ENCODE data around the gene TMEM258.

The TMEM258 gene

GRCh38 chr11:61744181-61744580 is 48.2 kb downstream of the TMEM258 start:
- TF ChIP-seq YY1 (IDR thresholded peaks at IDR 0.05; ENCODE audit: low read depth) (no peak), EP300 (IDR thresholded peaks at IDR 0.05; ENCODE audit: borderline replicate concordance) (no peak), FOXM1 (IDR thresholded peaks at IDR 0.05; ENCODE audit: borderline replicate concordance, low read depth) (no peak), NFIC (IDR thresholded peaks at IDR 0.05) (no peak), RAD21 (IDR thresholded peaks at IDR 0.05; ENCODE audit: low read depth) (no peak)
- TF ChIP-seq, protein P1, sequence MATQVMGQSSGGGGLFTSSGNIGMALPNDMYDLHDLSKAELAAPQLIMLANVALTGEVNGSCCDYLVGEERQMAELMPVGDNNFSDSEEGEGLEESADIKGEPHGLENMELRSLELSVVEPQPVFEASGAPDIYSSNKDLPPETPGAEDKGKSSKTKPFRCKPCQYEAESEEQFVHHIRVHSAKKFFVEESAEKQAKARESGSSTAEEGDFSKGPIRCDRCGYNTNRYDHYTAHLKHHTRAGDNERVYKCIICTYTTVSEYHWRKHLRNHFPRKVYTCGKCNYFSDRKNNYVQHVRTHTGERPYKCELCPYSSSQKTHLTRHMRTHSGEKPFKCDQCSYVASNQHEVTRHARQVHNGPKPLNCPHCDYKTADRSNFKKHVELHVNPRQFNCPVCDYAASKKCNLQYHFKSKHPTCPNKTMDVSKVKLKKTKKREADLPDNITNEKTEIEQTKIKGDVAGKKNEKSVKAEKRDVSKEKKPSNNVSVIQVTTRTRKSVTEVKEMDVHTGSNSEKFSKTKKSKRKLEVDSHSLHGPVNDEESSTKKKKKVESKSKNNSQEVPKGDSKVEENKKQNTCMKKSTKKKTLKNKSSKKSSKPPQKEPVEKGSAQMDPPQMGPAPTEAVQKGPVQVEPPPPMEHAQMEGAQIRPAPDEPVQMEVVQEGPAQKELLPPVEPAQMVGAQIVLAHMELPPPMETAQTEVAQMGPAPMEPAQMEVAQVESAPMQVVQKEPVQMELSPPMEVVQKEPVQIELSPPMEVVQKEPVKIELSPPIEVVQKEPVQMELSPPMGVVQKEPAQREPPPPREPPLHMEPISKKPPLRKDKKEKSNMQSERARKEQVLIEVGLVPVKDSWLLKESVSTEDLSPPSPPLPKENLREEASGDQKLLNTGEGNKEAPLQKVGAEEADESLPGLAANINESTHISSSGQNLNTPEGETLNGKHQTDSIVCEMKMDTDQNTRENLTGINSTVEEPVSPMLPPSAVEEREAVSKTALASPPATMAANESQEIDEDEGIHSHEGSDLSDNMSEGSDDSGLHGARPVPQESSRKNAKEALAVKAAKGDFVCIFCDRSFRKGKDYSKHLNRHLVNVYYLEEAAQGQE (IDR thresholded peaks at IDR 0.05; ENCODE audit: low read depth): no peak

- no peak for TF ChIP-seq CREB1 (IDR thresholded peaks at IDR 0.05; ENCODE audit: low read depth)
- TF ChIP-seq MAX (IDR thresholded peaks at IDR 0.05): no peak
- no peak for TF ChIP-seq TEAD4 (IDR thresholded peaks at IDR 0.05)
- no peak for TF ChIP-seq EGR1 (IDR thresholded peaks at IDR 0.05)
- TF ChIP-seq TCF12 (IDR thresholded peaks at IDR 0.05; ENCODE audit: low read depth): no peak
Observed at GRCh38 chr11:61743486-61744095, 48.8 kb downstream of the TMEM258 start.

- TF ChIP-seq USF1 (IDR thresholded peaks at IDR 0.05): no peak
- TF ChIP-seq TEAD4 (IDR thresholded peaks at IDR 0.05): no peak
- no peak for TF ChIP-seq NFIC (IDR thresholded peaks at IDR 0.05)
- no peak for TF ChIP-seq TCF12 (IDR thresholded peaks at IDR 0.05; ENCODE audit: low read depth)
- TF ChIP-seq EGR1 (IDR thresholded peaks at IDR 0.05): no peak
- no peak for TF ChIP-seq FOXM1 (IDR thresholded peaks at IDR 0.05; ENCODE audit: borderline replicate concordance, low read depth)
- no peak for TF ChIP-seq MAX (IDR thresholded peaks at IDR 0.05)
- TF ChIP-seq EP300 (IDR thresholded peaks at IDR 0.05; ENCODE audit: borderline replicate concordance): no peak
- TF ChIP-seq RAD21 (IDR thresholded peaks at IDR 0.05; ENCODE audit: low read depth): no peak
- no peak for TF ChIP-seq ZBTB7A (IDR thresholded peaks at IDR 0.05; ENCODE audit: low read depth)
- TF ChIP-seq YY1 (IDR thresholded peaks at IDR 0.05; ENCODE audit: low read depth): no peak
- no peak for TF ChIP-seq CEBPB (IDR thresholded peaks at IDR 0.05)
- TF ChIP-seq CREB1 (IDR thresholded peaks at IDR 0.05; ENCODE audit: low read depth): no peak
- TF ChIP-seq, protein P1 (IDR thresholded peaks at IDR 0.05; ENCODE audit: low read depth): no peak
Observed at GRCh38 chr11:61742391-61742790, 50.0 kb downstream of the TMEM258 start.

DNA sequence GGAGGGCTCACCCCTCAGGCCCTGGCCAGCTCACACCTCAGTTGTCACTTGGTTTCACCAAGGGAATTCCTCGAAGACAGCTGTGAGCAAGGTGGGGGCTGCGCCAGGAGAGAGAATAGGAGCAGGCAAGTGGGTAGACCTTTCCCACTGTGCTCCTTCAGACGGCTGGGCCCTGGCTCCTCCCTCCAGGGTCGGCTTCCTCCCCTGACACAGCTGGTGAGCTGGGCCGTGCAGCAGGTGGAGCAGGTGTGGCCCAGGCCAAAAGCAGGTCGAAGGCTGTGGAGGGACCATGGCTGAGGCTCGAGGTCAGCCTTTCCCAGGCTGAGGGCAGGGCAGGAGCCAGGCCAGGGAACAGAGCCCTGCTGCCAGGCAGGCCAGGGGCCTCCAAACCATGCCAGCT is 52.4 kb downstream of the TMEM258 start:
- TF ChIP-seq CEBPB (IDR thresholded peaks at IDR 0.05): no peak
- TF ChIP-seq CREB1 (IDR thresholded peaks at IDR 0.05; ENCODE audit: low read depth): no peak
- TF ChIP-seq TCF12 (IDR thresholded peaks at IDR 0.05; ENCODE audit: low read depth): no peak
- TF ChIP-seq TEAD4 (IDR thresholded peaks at IDR 0.05): no peak
- TF ChIP-seq EGR1 (IDR thresholded peaks at IDR 0.05): no peak
- TF ChIP-seq MAX (IDR thresholded peaks at IDR 0.05): no peak; the same call in 1 of the 2 replicates
- TF ChIP-seq, protein P1 (IDR thresholded peaks at IDR 0.05; ENCODE audit: low read depth): no peak
- TF ChIP-seq YY1 (IDR thresholded peaks at IDR 0.05; ENCODE audit: low read depth): no peak

DNA sequence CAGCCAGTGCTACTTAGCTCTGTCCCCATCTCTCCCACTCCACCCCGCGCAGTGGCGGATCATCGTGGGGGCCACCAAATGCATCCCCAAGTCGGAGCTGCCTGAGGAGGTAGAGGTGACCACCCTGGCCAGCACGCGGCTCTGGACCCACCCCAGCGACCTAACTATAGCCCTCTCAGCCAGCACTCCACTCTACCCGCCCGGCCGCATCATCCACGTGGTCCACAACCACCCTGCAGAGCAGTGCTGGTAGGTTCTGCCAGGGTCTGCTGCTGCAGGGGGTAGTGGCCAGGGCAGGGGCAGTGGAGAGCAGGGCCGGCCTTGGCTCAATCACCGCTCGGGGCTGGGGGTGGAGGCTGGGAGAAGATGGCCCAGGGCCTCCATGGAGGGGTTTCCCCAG is 53.0 kb downstream of the TMEM258 start:
- TF ChIP-seq TCF12 (IDR thresholded peaks at IDR 0.05; ENCODE audit: low read depth) (no peak), USF1 (IDR thresholded peaks at IDR 0.05) (no peak), CREB1 (IDR thresholded peaks at IDR 0.05; ENCODE audit: low read depth) (no peak), EGR1 (IDR thresholded peaks at IDR 0.05) (no peak), ZBTB7A (IDR thresholded peaks at IDR 0.05; ENCODE audit: low read depth) (no peak), MAX (IDR thresholded peaks at IDR 0.05) (no peak), TEAD4 (IDR thresholded peaks at IDR 0.05) (no peak), RAD21 (IDR thresholded peaks at IDR 0.05; ENCODE audit: low read depth) (no peak), YY1 (IDR thresholded peaks at IDR 0.05; ENCODE audit: low read depth) (no peak), CEBPB (IDR thresholded peaks at IDR 0.05) (no peak), FOXM1 (IDR thresholded peaks at IDR 0.05; ENCODE audit: borderline replicate concordance, low read depth) (no peak), EP300 (IDR thresholded peaks at IDR 0.05; ENCODE audit: borderline replicate concordance) (no peak), TAF1 (IDR thresholded peaks at IDR 0.05; ENCODE audit: low read depth) (no peak), NFIC (IDR thresholded peaks at IDR 0.05) (no peak)
- TF ChIP-seq, protein P1 (IDR thresholded peaks at IDR 0.05; ENCODE audit: low read depth): no peak

Data from Ishikawa (cell line).